DND-41 (cell line): ENCODE data around the gene POLN.

Experiments used
- ATAC-seq: fragments of 200-7000 bp; cut with Tn5 transposase; 3 replicates; pipeline ENCODE4 v1.9.1; 2021; ENCODE audit warnings: low read depth; ENCODE audit not compliant: insufficient read depth
- DNase-seq: peaks from one replicate; pipeline ENCODE4 v3.0.0-alpha.2; 2020
- H2AFZ ChIP-seq: 2 replicates; pipeline ENCODE4 v1.6.0; 2012; ENCODE audit warnings: low read depth, low read length
- H3K27ac ChIP-seq: 2 replicates; pipeline ENCODE4 v1.5.1; 2012; ENCODE audit warnings: low read length, inconsistent platforms
- H3K27me3 ChIP-seq: fragments of 200-600 bp; sonication (generic); 2 replicates; pipeline ENCODE4 v1.6.0; 2012; ENCODE audit warnings: low read length, mild to moderate bottlenecking, inconsistent platforms; ENCODE audit not compliant: insufficient read depth, poor library complexity
- H3K36me3 ChIP-seq: 2 replicates; pipeline ENCODE4 v1.5.1; 2012; ENCODE audit warnings: low read length, inconsistent platforms; ENCODE audit not compliant: insufficient read depth
- H3K4me1 ChIP-seq: 2 replicates; pipeline ENCODE4 v1.5.1; 2012; ENCODE audit warnings: mild to moderate bottlenecking, low read length; ENCODE audit not compliant: insufficient read depth
- H3K4me2 ChIP-seq: 2 replicates; pipeline ENCODE4 v1.6.0; 2012; ENCODE audit warnings: mild to moderate bottlenecking, moderate library complexity, low read length, inconsistent platforms; ENCODE audit not compliant: insufficient read depth
- H3K4me3 ChIP-seq, 2 experiments: fragments of 200-600 bp in 1 of 2; shearing (Covaris generic) in 1 of 2; 2 replicates each; pipeline ENCODE4 v1.5.1; 2012 to 2016; ENCODE audit warnings: inconsistent platforms in 2 of 2, low read length in 2 of 2, mild to moderate bottlenecking in 2 of 2, low read depth in 1 of 2, moderate library complexity in 1 of 2
- H3K79me2 ChIP-seq: 2 replicates; pipeline ENCODE4 v1.6.0; 2012; ENCODE audit warnings: low read length, inconsistent platforms; ENCODE audit not compliant: insufficient read depth
- H3K9ac ChIP-seq: 2 replicates; pipeline ENCODE4 v1.6.0; 2012; ENCODE audit warnings: low read depth, mild to moderate bottlenecking, inconsistent platforms, low read length, moderate library complexity
- H3K9me3 ChIP-seq: 2 replicates; pipeline ENCODE4 v1.5.1; 2012; ENCODE audit warnings: low read length, moderate library complexity, mild to moderate bottlenecking, inconsistent platforms; ENCODE audit not compliant: insufficient read depth, severe bottlenecking
- H4K20me1 ChIP-seq: 2 replicates; pipeline ENCODE4 v1.6.0; 2012; ENCODE audit warnings: low read length; ENCODE audit not compliant: insufficient read depth
- CTCF ChIP-seq: IDR thresholded peaks from 2 replicates; pipeline ENCODE4 v1.5.1; 2012; ENCODE audit warnings: borderline replicate concordance, low read length, moderate library complexity, mild to moderate bottlenecking; ENCODE audit not compliant: poor library complexity, severe bottlenecking; ENCODE audit errors: extremely low read depth
- EZH2 ChIP-seq: IDR thresholded peaks from 3 replicates; pipeline ENCODE4 v1.6.1; 2012; ENCODE audit warnings: borderline replicate concordance, low read depth, mild to moderate bottlenecking, moderate library complexity, low read length, inconsistent platforms; ENCODE audit not compliant: severe bottlenecking

POLN gene

DNA sequence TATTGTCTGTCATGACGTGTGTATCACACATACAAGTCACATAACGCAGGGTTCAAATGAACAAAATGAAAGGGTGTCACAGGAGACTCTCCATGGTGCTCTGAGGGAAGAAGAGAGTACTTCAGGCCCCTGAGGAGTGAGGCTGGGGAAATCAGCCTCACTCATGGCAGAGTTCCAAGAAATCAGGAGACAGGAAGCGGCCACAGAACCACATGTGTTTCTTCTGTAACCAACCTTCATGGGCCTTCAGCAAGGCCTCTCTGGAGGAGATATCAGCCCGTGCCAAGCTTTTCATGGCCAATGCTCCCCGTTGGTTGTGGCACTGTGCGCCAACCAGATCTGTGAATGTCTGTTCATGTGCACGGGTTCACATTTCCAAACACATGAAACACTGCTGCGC, 106.8 kb downstream of the POLN start:
- Histone ChIP-seq H3K9me3 (peaks cover 9% of the 10 kb centered on the region), H3K4me2 (no peak overlapping the region), H3K27ac (no peak overlapping the region), H3K27me3 (peaks cover 3% of the 10 kb centered on the region), H3K36me3 (no peaks in the 10 kb centered on the region), H3K4me3 (no peak overlapping the region), H3K79me2 (no peaks in the 10 kb centered on the region), H3K9ac (no peak overlapping the region), H3K4me1 (peaks cover 15% of the 10 kb centered on the region), H2AFZ (no peak overlapping the region), H4K20me1 (no peaks in the 10 kb centered on the region)
- TF ChIP-seq EZH2: no peak
- TF ChIP-seq CTCF: no peak
- ATAC-seq (peak; percentile 96), DNase-seq (peak; percentile 77)

DNA sequence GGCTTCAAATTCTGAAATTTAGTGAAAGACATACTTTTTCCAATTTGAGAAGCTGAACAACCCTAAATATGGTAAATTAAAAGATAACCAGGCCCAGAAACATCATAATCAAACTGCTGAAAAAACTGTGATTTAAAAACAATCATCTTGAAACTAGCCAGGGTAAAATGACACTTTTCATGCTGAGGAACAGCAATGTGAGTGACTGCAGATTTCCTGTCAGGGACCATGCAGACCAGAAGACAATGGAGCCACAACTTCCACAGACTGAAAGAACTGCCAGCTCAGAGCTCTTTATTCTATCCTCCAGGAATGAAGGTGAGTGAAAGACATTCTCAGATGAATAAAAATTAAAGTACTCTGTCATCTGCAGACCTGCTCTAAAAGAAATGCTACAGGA, 109.5 kb downstream of the POLN start:
- H3K27ac ChIP-seq: no peak overlapping the region
- TF ChIP-seq EZH2 (no peak), CTCF (no peak)

GRCh38 chr4:2127609-2128332, 114.2 kb downstream of the POLN start:
- ATAC-seq: no peak
- H2AFZ ChIP-seq: no peak overlapping the region

More for the DNA sequence above, 109.5 kb downstream of the POLN start:
- Histone ChIP-seq H3K4me2 (no peak overlapping the region), H3K9me3 (peaks cover 9% of the 10 kb centered on the region), H3K4me3 (no peak overlapping the region), H3K9ac (no peak overlapping the region), H3K36me3 (no peaks in the 10 kb centered on the region), H2AFZ (no peak overlapping the region), H4K20me1 (no peaks in the 10 kb centered on the region), H3K27me3 (peaks cover 3% of the 10 kb centered on the region), H3K79me2 (no peaks in the 10 kb centered on the region), H3K4me1 (peaks cover 15% of the 10 kb centered on the region)
- DNase-seq (no peak), ATAC-seq (no peak)

More at GRCh38 chr4:2127609-2128332, 114.2 kb downstream of the POLN start:
- H3K27me3 ChIP-seq: no peaks in the 10 kb centered on the region
- H3K9ac ChIP-seq: no peak overlapping the region
- peaks cover 5% of the 10 kb centered on the region for H3K9me3 ChIP-seq
- TF ChIP-seq CTCF (no peak), EZH2 (no peak)
- DNase-seq: no peak
- H3K79me2 ChIP-seq: no peaks in the 10 kb centered on the region
- H3K4me1 ChIP-seq: no peaks in the 10 kb centered on the region
- no peak overlapping the region for H3K4me3 ChIP-seq
- no peak overlapping the region for H3K4me2 ChIP-seq
- H4K20me1 ChIP-seq: 0 out of 2 replicates have a peak, but pooled peaks cover 6% of the 10 kb centered on the region
- H3K36me3 ChIP-seq: no peaks in the 10 kb centered on the region
- H3K27ac ChIP-seq: no peak overlapping the region
